Ascending aorta (tissue), 2 donors: ENCODE results near the gene SINHCAF. TPM values are rescaled to one million over a fixed set of nuclear protein-coding genes. Genes with fewer than 3 reads are reported as not detected.

ENCODE experiments used
- DNase-seq, 2 donors: peaks; one replicate each; pipeline ENCODE4 v3.0.0-alpha.2; 2019; ENCODE audit warnings: low spot score in 2 of 2
- H3K27ac ChIP-seq, 2 donors: fragments of 200-600 bp; sonication (generic); one replicate each; pipeline ENCODE4 v1.5.1; 2016 to 2017; ENCODE audit warnings: mild to moderate bottlenecking in 1 of 2
- H3K27me3 ChIP-seq: fragments of 200-600 bp; sonication (generic); one replicate; pipeline ENCODE4 v1.5.1; 2017
- H3K36me3 ChIP-seq, 2 donors: fragments of 200-600 bp; sonication (generic); one replicate each; pipeline ENCODE4 v1.5.1; 2016
- H3K4me1 ChIP-seq, 2 donors: fragments of 200-600 bp; sonication (generic); one replicate each; pipeline ENCODE4 v1.5.1; 2016 to 2017; ENCODE audit warnings: mild to moderate bottlenecking in 1 of 2
- H3K4me3 ChIP-seq, 2 donors: fragments of 200-600 bp; sonication (generic); one replicate each; pipeline ENCODE4 v1.5.1; 2016 to 2017; ENCODE audit warnings: mild to moderate bottlenecking in 1 of 2
- H3K9me3 ChIP-seq, 2 donors: fragments of 200-600 bp; sonication (generic); one replicate each; pipeline ENCODE4 v1.5.1; 2016
- intact Hi-C: fragments of 100-400 bp; cut with DNase I; formaldehyde crosslinking; loops from one replicate; pipeline ENCODE4 v1.15.1; 2023
- total RNA-seq: library from RNA; depleted of rRNA; stranded (reverse); fragments of >200 nt; gene quantifications from one replicate; pipeline ENCODE4 v1.1.0, GENCODE V29; 2016
- TF ChIP-seq, protein P1 (sequence below), 3 experiments: fragments of 200-600 bp in 2 of 3; fragments of 450-650 bp in 1 of 3; sonication (generic) in 2 of 3; IDR thresholded peaks; one replicate each; pipeline ENCODE4 v1.5.1; 2016 to 2019; ENCODE audit warnings: antibody characterized with exemption in 3 of 3, mild to moderate bottlenecking in 1 of 3, moderate library complexity in 1 of 3

SINHCAF gene
- total RNA-seq, 1 donor from 2014 or later: 10.9 TPM

DNA sequence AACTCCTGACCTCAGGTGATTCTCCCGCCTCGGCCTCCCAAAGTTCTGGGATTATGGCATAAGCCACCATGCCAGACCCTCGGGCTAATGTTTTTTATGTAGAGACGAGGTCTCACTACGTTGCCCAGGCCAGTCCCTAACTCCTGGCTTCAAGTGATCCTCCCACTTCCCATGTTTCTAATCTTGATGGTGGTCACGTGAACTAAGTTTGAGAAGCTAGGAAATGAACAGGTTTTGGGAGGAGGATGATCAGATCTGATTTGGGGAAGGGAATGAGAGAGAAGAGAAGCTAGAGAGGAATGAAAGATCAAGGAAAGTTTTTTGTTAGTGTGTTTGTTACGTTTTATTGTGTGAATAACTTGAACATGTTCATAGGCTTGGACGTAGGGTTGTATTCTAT lies 17.2 kb upstream of the SINHCAF start:
- Histone ChIP-seq H3K27me3 (no peaks in the 10 kb centered on the region), H3K4me3 (no peak overlapping the region), H3K9me3 (no peaks in the 10 kb centered on the region), H3K27ac (no peak overlapping the region), H3K36me3 (no peaks in the 10 kb centered on the region), H3K4me1 (no peaks in the 10 kb centered on the region)
- peak in 1 of 2 donors; percentile 15 for DNase-seq
- TF ChIP-seq, protein P1, sequence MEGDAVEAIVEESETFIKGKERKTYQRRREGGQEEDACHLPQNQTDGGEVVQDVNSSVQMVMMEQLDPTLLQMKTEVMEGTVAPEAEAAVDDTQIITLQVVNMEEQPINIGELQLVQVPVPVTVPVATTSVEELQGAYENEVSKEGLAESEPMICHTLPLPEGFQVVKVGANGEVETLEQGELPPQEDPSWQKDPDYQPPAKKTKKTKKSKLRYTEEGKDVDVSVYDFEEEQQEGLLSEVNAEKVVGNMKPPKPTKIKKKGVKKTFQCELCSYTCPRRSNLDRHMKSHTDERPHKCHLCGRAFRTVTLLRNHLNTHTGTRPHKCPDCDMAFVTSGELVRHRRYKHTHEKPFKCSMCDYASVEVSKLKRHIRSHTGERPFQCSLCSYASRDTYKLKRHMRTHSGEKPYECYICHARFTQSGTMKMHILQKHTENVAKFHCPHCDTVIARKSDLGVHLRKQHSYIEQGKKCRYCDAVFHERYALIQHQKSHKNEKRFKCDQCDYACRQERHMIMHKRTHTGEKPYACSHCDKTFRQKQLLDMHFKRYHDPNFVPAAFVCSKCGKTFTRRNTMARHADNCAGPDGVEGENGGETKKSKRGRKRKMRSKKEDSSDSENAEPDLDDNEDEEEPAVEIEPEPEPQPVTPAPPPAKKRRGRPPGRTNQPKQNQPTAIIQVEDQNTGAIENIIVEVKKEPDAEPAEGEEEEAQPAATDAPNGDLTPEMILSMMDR (IDR thresholded peaks at IDR 0.05): no peak
- intact Hi-C loops: no loop called here

DNA sequence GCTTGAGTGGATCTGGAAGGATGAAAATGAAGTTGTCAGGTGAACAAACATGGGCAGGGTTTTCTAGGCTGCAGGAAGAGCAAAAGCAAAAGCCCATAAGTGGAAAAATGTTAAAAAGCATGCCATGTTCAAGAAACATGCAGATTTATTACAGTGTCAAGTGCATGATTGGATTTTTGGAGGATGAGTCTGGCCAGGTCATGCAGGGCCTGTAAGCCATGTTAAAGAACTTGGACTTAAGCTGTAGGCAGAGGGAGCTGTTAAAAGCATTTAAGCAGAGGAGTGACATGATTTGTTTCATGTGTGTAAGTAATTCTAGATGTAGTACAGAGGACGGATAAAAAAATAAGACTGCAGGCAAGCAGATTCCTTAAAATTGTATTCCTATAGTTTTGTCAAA lies 16.3 kb upstream of the SINHCAF start:
- Histone ChIP-seq H3K36me3 (no peaks in the 10 kb centered on the region), H3K27ac (no peak overlapping the region), H3K4me1 (no peaks in the 10 kb centered on the region), H3K27me3 (no peaks in the 10 kb centered on the region), H3K4me3 (no peak overlapping the region), H3K9me3 (no peaks in the 10 kb centered on the region)
- no peak for DNase-seq
- TF ChIP-seq, protein P1 (IDR thresholded peaks at IDR 0.05): no peak
- intact Hi-C loops: no loop called here

- DNase-seq: no peak
- Histone ChIP-seq H3K36me3 (no peaks in the 10 kb centered on the region), H3K4me1 (no peaks in the 10 kb centered on the region), H3K27ac (no peak overlapping the region), H3K27me3 (no peaks in the 10 kb centered on the region), H3K4me3 (no peak overlapping the region), H3K9me3 (no peaks in the 10 kb centered on the region)
- intact Hi-C loops: no loop called here
- TF ChIP-seq, protein P1 (IDR thresholded peaks at IDR 0.05): no peak
These were observed 14.1 kb upstream of the SINHCAF start for GRCh38 chr12:31339831-31340622.

- TF ChIP-seq, protein P1 (IDR thresholded peaks at IDR 0.05): no peak
- no peaks in the 10 kb centered on the region for H3K36me3 ChIP-seq
- H3K27me3 ChIP-seq: no peaks in the 10 kb centered on the region
- H3K4me1 ChIP-seq: no peaks in the 10 kb centered on the region
- no peaks in the 10 kb centered on the region for H3K9me3 ChIP-seq
- H3K4me3 ChIP-seq: no peak overlapping the region
- intact Hi-C loops: no loop called here
- DNase-seq: no peak
- no peak overlapping the region for H3K27ac ChIP-seq
These were observed 12.0 kb upstream of the SINHCAF start for GRCh38 chr12:31337952-31338351.

DNA sequence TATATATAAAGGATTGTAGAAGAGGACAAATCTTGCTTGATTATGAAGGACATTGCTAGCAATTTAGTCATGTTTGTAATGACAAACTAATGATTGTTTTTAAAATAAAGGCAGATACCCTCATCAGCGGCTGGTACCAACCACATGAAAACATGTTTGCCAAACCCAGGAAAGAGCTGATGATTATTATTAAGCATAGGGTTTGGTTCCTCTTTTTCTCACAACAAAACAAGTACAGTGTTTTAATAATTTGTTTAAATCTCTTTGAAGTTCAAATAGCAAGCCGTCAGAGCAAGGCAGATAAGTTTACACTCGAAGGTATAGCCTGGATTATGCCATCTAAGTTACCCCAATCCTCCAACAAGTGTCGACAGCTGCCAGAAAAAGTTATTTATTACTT lies 5.3 kb upstream of the SINHCAF start:
- Histone ChIP-seq H3K27ac (no peak overlapping the region), H3K4me3 (no peak overlapping the region), H3K36me3 (no peaks in the 10 kb centered on the region), H3K27me3 (no peaks in the 10 kb centered on the region), H3K4me1 (no peaks in the 10 kb centered on the region), H3K9me3 (no peaks in the 10 kb centered on the region)
- DNase-seq: no peak
- TF ChIP-seq, protein P1 (IDR thresholded peaks at IDR 0.05): no peak
- intact Hi-C loops: no loop called here
